B cell (primary cell): ENCODE data around the gene SOX6.

ENCODE experiments used
- CTCF ChIP-seq: fragments of 200-600 bp; IDR thresholded peaks from one replicate; pipeline ENCODE4 v1.8.0; 2022; ENCODE audit warnings: antibody characterized with exemption, mild to moderate bottlenecking
- EZH2 ChIP-seq: IDR thresholded peaks from 2 replicates; pipeline ENCODE4 v1.6.1; 2012; ENCODE audit warnings: borderline replicate concordance, low read depth, mild to moderate bottlenecking, moderate library complexity, low read length; ENCODE audit not compliant: insufficient read depth, poor library complexity, severe bottlenecking

- TF ChIP-seq CTCF (no peak), EZH2 (no peak)
These were observed 113.5 kb downstream of the SOX6 start for GRCh38 chr11:16242806-16243205.
